ENCODE results near the gene SYT7. TPM values are rescaled to one million over a fixed set of nuclear protein-coding genes. Genes with fewer than 3 reads are reported as not detected.

Gene SYT7
- total and polyA plus RNA-seq, 4 donors, result 2.1 to 114 (median 30.8) TPM

- H3K4me1 ChIP-seq (ENCODE audit: control insufficient read depth in 4 of 4, insufficient read depth in 4 of 4, low read length in 3 of 4), result peaks cover 6 to 13% (median 12%) of the 10 kb centered on the region in 4 donors
- WGBS, result 77% methylated on average over 11 of the region's 11 CpGs
- no peak for DNase-seq (ENCODE audit: low spot score)
- no peak overlapping the region for H3K4me3 ChIP-seq (ENCODE audit: low read depth in 1 of 3, low read length in 3 of 3)
- H3K27me3 ChIP-seq (ENCODE audit: control insufficient read depth in 4 of 4, insufficient read depth in 4 of 4, low read length in 3 of 4), result no peaks in the 10 kb centered on the region
- H3K27ac ChIP-seq (ENCODE audit: low read depth in 1 of 2, low read length in 2 of 2), result no peak overlapping the region
- H3K9me3 ChIP-seq (ENCODE audit: control insufficient read depth in 4 of 4, low read length in 3 of 4), result no peaks in the 10 kb centered on the region
- no peaks in the 10 kb centered on the region for H3K36me3 ChIP-seq (ENCODE audit: control insufficient read depth in 4 of 4, insufficient read depth in 3 of 4, low read depth in 1 of 4, low read length in 3 of 4)
- TF ChIP-seq TAF1 (conservative IDR thresholded peaks at IDR 0.05) (no peak), NR2F2 (IDR thresholded peaks at IDR 0.05) (no peak), RXRA (IDR thresholded peaks at IDR 0.05) (no peak), ZBTB33 (IDR thresholded peaks at IDR 0.05) (no peak), MAX (IDR thresholded peaks at IDR 0.05) (no peak), YY1 (IDR thresholded peaks at IDR 0.05) (no peak), SP1 (IDR thresholded peaks at IDR 0.05) (no peak), EGR1 (IDR thresholded peaks at IDR 0.05; ENCODE audit: low read depth in 2 of 2) (no peak), HNF4G (IDR thresholded peaks at IDR 0.05) (no peak), FOXA2 (IDR thresholded peaks at IDR 0.05) (no peak), CTCF (IDR thresholded peaks at IDR 0.05; ENCODE audit: low read depth, low read length, missing input control) (no peak), HNF4A (conservative IDR thresholded peaks at IDR 0.05) (no peak), GABPA (IDR thresholded peaks at IDR 0.05 in 1 of 2, conservative IDR thresholded peaks at IDR 0.05 in 1 of 2) (no peak), FOXA1 (IDR thresholded peaks at IDR 0.05) (no peak), RAD21 (IDR thresholded peaks at IDR 0.05) (no peak)
- no peak overlapping the region for H3K9ac ChIP-seq (ENCODE audit: low read depth in 1 of 2, low read length in 2 of 2)
Measured at GRCh38 chr11:61484541-61484940, 96.3 kb downstream of the SYT7 start.

- no peak overlapping the region for H3K9ac ChIP-seq (ENCODE audit: low read depth in 1 of 2, low read length in 2 of 2)
Measured at GRCh38 chr11:61482513-61482912, 98.4 kb downstream of the SYT7 start.

More at GRCh38 chr11:61482513-61482912, 98.4 kb downstream of the SYT7 start:
- no peaks in the 10 kb centered on the region for H3K27me3 ChIP-seq (ENCODE audit: control insufficient read depth in 4 of 4, insufficient read depth in 4 of 4, low read length in 3 of 4)
- no peaks in the 10 kb centered on the region for H3K36me3 ChIP-seq (ENCODE audit: control insufficient read depth in 4 of 4, insufficient read depth in 3 of 4, low read depth in 1 of 4, low read length in 3 of 4)
- 56% methylated on average over 7 of the region's 7 CpGs for WGBS
- TF ChIP-seq RAD21 (IDR thresholded peaks at IDR 0.05), result peak in 1 of 2 donors; percentile 46
- TF ChIP-seq CTCF (IDR thresholded peaks at IDR 0.05; ENCODE audit: low read depth, low read length, missing input control), result peak; percentile 30
- no peak for TF ChIP-seq ZBTB33 (IDR thresholded peaks at IDR 0.05)
- no peak overlapping the region for H3K4me3 ChIP-seq (ENCODE audit: low read depth in 1 of 3, low read length in 3 of 3)
- no peak overlapping the region for H3K27ac ChIP-seq (ENCODE audit: low read depth in 1 of 2, low read length in 2 of 2)
- no peak for DNase-seq (ENCODE audit: low spot score)
- H3K9me3 ChIP-seq (ENCODE audit: control insufficient read depth in 4 of 4, low read length in 3 of 4), result no peaks in the 10 kb centered on the region
- peaks cover under 1 to 12% (median 7%) of the 10 kb centered on the region in 4 donors for H3K4me1 ChIP-seq (ENCODE audit: control insufficient read depth in 4 of 4, insufficient read depth in 4 of 4, low read length in 3 of 4)

Data from liver (tissue), 9 donors.